ENCODE data around the gene FTSJ3. TPM values are rescaled to one million over a fixed set of nuclear protein-coding genes. Genes with fewer than 3 reads are reported as not detected.
A peak's percentile ranks its signal among the peaks of the same experiment; 100 is the strongest.

Gene FTSJ3
- total and polyA plus RNA-seq, 4 donors: 10.5 to 31.1 (median 19.2) TPM

GRCh38 chr17:63773272-63774140 is 54.0 kb downstream of the FTSJ3 start, which contains the start of gene CCDC47 (continued):
- TF ChIP-seq SP1 (IDR thresholded peaks at IDR 0.05) (peak; percentile 82), EGR1 (IDR thresholded peaks at IDR 0.05; ENCODE audit: low read depth in 2 of 2) (peak; percentile 78 to 87), HNF4A (conservative IDR thresholded peaks at IDR 0.05) (peak in 1 of 2 donors; percentile 38), RAD21 (IDR thresholded peaks at IDR 0.05) (peak in 1 of 2 donors; percentile 2), ZBTB33 (IDR thresholded peaks at IDR 0.05) (peak; percentile 98), JUND (IDR thresholded peaks at IDR 0.05) (peak; percentile 87 to 92), GABPA (IDR thresholded peaks at IDR 0.05 in 1 of 2, conservative IDR thresholded peaks at IDR 0.05 in 1 of 2) (peak; percentile 94 to 98)

- DNase-seq (ENCODE audit: low spot score): no peak
- peaks cover 0 to 3% (median 0%) of the 10 kb centered on the region in 4 donors for H3K36me3 ChIP-seq (ENCODE audit: control insufficient read depth in 4 of 4, insufficient read depth in 3 of 4, low read depth in 1 of 4, low read length in 3 of 4)
- H3K4me3 ChIP-seq (ENCODE audit: low read depth in 1 of 3, low read length in 3 of 3): peak overlapping the region; percentile 70 to 77 (median 75)
- H3K9ac ChIP-seq (ENCODE audit: low read depth in 1 of 2, low read length in 2 of 2): peak overlapping the region; percentile 76 to 95
- no peaks in the 10 kb centered on the region for H3K27me3 ChIP-seq (ENCODE audit: control insufficient read depth in 4 of 4, insufficient read depth in 4 of 4, low read length in 3 of 4)
- peaks cover 7 to 25% (median 19%) of the 10 kb centered on the region in 4 donors for H3K4me1 ChIP-seq (ENCODE audit: control insufficient read depth in 4 of 4, insufficient read depth in 4 of 4, low read length in 3 of 4)
- H3K9me3 ChIP-seq (ENCODE audit: control insufficient read depth in 4 of 4, low read length in 3 of 4): no peaks in the 10 kb centered on the region
- TF ChIP-seq TAF1 (conservative IDR thresholded peaks at IDR 0.05) (no peak), RXRA (IDR thresholded peaks at IDR 0.05) (no peak), ZBTB33 (IDR thresholded peaks at IDR 0.05) (no peak), CTCF (IDR thresholded peaks at IDR 0.05; ENCODE audit: low read depth, low read length, missing input control) (no peak), HNF4A (conservative IDR thresholded peaks at IDR 0.05) (no peak), GABPA (IDR thresholded peaks at IDR 0.05 in 1 of 2, conservative IDR thresholded peaks at IDR 0.05 in 1 of 2) (no peak), FOXA1 (IDR thresholded peaks at IDR 0.05) (peak; percentile 27), ATF3 (IDR thresholded peaks at IDR 0.05) (no peak)
- peak overlapping the region; percentile 95 to 97 for H3K27ac ChIP-seq (ENCODE audit: low read depth in 1 of 2, low read length in 2 of 2)
- 4% methylated on average over 7 of the region's 7 CpGs for WGBS
Observed at GRCh38 chr17:63772801-63773271, 54.6 kb downstream of the FTSJ3 start.

Other genes with a start within 250 kb of the FTSJ3 start
- 10 to 100 TPM; 14.3 to 33.2 TPM for gene TACO1, start 226.8 kb downstream of the FTSJ3 start, total RNA-seq
- gene TACO1, start 226.8 kb downstream of the FTSJ3 start, polyA plus RNA-seq: 10 to 100 TPM; 50.1 to 55.8 TPM
- gene MAP3K3, start 205.2 kb downstream of the FTSJ3 start, total RNA-seq: 10 to 100 TPM; 12.8 to 28.7 TPM
- 1 to 10 TPM; 3.9 to 9.1 TPM for gene MAP3K3, start 205.2 kb downstream of the FTSJ3 start, polyA plus RNA-seq
- gene LIMD2, start 127.5 kb downstream of the FTSJ3 start, total RNA-seq: 10 to 100 TPM in 1 of 2 donors, 1 to 10 TPM in 1; 6.2 to 24.2 TPM
- 1 to 10 TPM; 5.9 to 9.6 TPM for gene LIMD2, start 127.5 kb downstream of the FTSJ3 start, polyA plus RNA-seq
- 10 to 100 TPM in 1 of 2 donors, 1 to 10 TPM in 1; 7.8 to 17.9 TPM for gene STRADA, start 85.9 kb downstream of the FTSJ3 start, total RNA-seq
- 1 to 10 TPM; 7.7 to 8.6 TPM for gene STRADA, start 85.9 kb downstream of the FTSJ3 start, polyA plus RNA-seq
- gene CCDC47, start 54.1 kb downstream of the FTSJ3 start, total RNA-seq: 10 to 100 TPM; 67.7 to 87.2 TPM
- 10 to 100 TPM; 33.0 to 57.8 TPM for gene CCDC47, start 54.1 kb downstream of the FTSJ3 start, polyA plus RNA-seq
- 10 to 100 TPM; 39.7 to 64.2 TPM for gene DDX42, start 53.5 kb downstream of the FTSJ3 start, total RNA-seq
- 10 to 100 TPM; 15.0 to 20.1 TPM for gene DDX42, start 53.5 kb downstream of the FTSJ3 start, polyA plus RNA-seq
- 10 to 100 TPM; 51.0 to 57.1 TPM for gene PSMC5, start 232 bp downstream of the FTSJ3 start, total RNA-seq
- 10 to 100 TPM; 87.3 to 87.4 TPM for gene PSMC5, start 232 bp downstream of the FTSJ3 start, polyA plus RNA-seq
- gene SMARCD2, start 15.0 kb upstream of the FTSJ3 start, total RNA-seq: 10 to 100 TPM; 36.3 to 67.9 TPM
- 10 to 100 TPM; 14.5 to 42.5 TPM for gene SMARCD2, start 15.0 kb upstream of the FTSJ3 start, polyA plus RNA-seq
- not detected for gene CSH2, start 46.0 kb upstream of the FTSJ3 start, total RNA-seq
- gene CSH2, start 46.0 kb upstream of the FTSJ3 start, polyA plus RNA-seq: not detected
- not detected for gene GH2, start 54.3 kb upstream of the FTSJ3 start, total RNA-seq
- not detected for gene GH2, start 54.3 kb upstream of the FTSJ3 start, polyA plus RNA-seq
- not detected for gene CSH1, start 68.9 kb upstream of the FTSJ3 start, total RNA-seq
- not detected for gene CSH1, start 68.9 kb upstream of the FTSJ3 start, polyA plus RNA-seq
- not detected for gene CSHL1, start 83.6 kb upstream of the FTSJ3 start, total RNA-seq
- gene CSHL1, start 83.6 kb upstream of the FTSJ3 start, polyA plus RNA-seq: not detected
- not detected for gene GH1, start 91.2 kb upstream of the FTSJ3 start, total RNA-seq
- not detected for gene GH1, start 91.2 kb upstream of the FTSJ3 start, polyA plus RNA-seq
- gene CD79B, start 104.7 kb upstream of the FTSJ3 start, total RNA-seq: 1 to 10 TPM; 1.3 to 6.5 TPM
- gene CD79B, start 104.7 kb upstream of the FTSJ3 start, polyA plus RNA-seq: 1 to 10 TPM; 3.4 to 3.6 TPM
- 1 to 10 TPM in 1 of 2 donors, under 1 TPM in 1; 0.70 to 1.3 TPM for gene SCN4A, start 145.3 kb upstream of the FTSJ3 start, total RNA-seq
- under 1 TPM; 0.04 to 0.15 TPM for gene SCN4A, start 145.3 kb upstream of the FTSJ3 start, polyA plus RNA-seq
- gene PRR29, start 170.7 kb upstream of the FTSJ3 start, total RNA-seq: under 1 TPM in 1 of 2 donors, not detected in 1; 0.14 TPM
- gene PRR29, start 170.7 kb upstream of the FTSJ3 start, polyA plus RNA-seq: under 1 TPM; 0.02 to 0.35 TPM
- gene ICAM2, start 193.0 kb upstream of the FTSJ3 start, total RNA-seq: 10 to 100 TPM; 10.1 to 17.5 TPM
- gene ICAM2, start 193.0 kb upstream of the FTSJ3 start, polyA plus RNA-seq: 10 to 100 TPM in 1 of 2 donors, 1 to 10 TPM in 1; 9.6 to 14.7 TPM